NCI-H2029 treated with DMSO at 0.1 percent for 48 hours (cell line): ENCODE measurements around the gene AP3D1.
"Not testable (repeated sequence)": the region's sequence is repeated elsewhere in the genome, so short reads cannot be mapped to it uniquely, and the experiment has no call there.

Experiments
- DNase-seq: peaks from one replicate; lab custom pipeline; 2025; lab: John Stamatoyannopoulos, UW

Gene AP3D1

DNA sequence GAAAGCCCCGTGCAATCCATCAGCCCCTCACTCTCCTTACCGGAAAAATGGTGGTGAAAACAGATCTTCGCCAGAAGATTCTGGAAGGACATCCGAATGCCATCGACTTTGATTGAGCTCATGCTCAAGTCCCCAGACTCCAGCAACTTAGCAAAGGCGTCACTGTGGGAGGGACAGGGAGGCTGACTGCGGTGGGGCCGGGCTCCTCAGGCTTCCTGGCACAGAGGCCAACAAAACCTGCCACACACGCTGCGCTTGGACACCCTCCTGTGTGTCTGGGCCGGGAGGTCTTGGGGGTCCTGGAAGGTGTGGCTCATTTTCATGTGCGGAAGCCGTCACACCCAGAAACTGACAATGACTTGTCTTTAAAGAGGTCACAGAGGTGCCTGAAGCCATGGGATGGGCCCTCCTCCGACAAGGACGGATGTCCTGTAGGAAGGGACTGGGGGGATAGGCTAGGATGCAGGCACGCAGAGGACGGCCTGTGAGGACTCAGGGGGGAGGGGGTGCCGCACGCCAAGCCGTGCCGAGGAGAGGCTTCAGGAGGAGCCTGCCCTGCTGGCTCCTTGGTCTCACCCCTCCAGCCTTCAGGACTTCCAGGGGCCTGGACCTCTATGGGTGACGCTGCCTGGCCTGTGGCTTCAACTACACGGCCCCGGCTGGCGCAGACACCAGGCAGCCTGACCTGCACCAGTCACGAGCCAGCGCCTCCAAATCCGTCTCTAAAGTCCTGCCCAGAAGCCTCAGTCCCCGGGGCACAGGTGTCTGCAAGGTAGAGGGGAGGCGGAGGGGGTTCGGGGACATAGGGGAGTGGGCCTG lies 42.1 kb downstream of the AP3D1 start:
- no peak for DNase-seq

DNA sequence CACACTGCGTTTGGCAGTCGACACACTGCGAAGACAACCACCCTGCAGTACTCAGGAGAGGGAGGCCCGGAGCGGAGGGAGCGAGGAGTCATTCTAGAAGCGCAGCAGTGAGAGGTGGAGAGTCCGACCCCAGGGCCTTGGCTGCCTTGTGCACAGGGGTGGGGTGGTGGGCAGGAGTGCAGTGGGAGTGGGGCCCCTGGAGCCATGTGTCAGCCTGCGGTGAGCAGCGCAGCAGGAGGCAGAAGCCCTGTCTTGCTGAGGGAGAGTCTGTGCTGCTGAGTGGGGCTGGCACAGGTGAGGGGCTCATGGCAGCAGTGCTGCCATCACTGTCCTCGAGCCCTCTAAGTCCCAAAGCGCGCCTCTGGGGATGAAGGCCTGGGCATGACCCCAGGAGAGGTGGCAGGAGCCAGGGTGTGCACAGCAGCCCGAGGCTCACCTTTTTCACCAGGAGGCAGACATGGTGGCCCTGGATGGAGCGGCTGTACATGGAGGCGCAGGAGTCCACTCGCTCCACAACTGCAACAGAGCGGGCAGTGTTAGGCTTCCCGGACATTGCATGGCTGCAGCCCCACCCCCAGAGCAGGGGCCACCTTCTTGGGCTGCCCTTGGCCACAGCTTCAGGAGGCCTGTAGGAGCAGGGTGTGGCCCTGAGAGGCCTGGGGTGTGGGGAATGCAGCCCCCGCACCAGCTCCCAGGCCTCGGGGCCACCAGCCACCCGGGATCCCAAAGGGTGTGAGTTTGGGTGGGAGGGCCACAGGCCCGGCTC lies 42.9 kb downstream of the AP3D1 start:
- no peak for DNase-seq

DNA sequence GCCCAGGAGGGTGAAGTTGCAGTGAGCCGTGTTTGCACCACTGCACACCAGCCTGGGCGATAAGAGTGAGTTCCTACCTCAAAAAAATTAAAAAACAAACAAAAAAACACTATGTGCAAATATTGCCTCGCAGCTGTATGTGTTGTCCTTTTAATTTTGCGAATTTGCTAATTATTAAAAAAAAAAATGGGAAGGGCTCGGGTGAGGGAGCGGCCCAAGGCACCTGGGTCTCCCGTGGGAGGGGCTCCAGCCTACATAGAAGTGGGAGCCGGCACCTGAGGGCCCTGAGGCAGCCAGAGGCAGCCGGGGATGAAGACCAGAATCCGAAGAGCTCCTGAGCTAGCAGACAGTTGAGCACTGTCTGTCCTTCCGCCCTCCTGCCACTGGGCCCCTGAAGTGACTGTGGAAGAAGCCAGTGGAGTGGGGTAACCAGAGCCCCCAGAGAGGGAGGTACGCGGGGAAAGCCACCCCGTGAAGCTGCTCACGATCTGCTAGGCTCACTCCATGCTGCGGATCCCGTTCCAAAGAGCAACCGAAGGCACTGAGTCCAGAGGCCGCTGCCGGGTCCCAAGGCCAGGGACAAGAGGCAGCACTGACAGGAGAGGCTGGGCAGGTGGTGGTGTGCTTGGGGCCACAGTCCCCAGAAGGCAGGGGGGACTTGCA lies 48.2 kb downstream of the AP3D1 start:
- no peak for DNase-seq

DNA sequence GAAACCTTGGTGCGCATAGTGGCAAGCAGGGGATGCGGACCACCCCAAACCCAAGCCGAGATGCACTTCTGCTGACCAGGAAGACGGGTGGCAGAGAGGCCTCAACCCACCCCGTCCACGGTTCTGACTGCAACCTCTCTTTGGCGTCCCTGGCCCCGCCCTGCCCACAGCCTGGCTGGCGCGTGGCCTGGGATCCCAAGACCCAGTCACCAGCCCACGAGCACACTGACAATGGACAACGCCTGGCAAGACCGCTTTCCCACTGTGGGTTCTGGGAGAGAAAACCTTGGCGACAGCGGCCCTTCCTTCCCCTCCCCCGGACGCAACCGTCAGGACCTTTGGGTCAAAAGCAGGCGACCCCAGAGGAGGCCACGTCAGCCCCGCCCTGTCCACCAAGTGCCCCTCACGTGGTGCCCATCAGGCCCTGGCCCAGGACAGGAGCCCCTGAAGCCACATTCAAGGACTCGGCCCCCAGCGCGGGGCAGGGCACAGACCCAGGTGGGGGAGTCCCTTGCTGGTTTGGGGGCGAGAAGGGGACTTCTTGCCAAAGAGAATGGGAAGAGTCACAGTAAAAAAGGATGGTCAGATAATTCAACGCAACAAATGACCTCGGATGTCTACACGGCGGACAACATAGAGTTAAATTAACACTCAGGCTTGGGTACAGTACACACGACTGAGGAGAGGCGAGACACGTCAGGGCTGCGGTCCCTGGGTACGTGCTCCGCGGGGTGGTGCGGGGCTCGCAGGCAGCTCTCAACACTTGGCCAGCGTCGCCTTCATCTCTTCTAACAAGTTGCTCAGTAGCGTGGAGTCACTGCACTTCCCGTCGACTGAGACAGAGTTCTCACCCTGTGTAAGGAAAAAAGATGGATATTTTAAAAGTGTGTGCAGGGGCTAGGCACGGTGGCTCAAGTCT lies 49.7 kb downstream of the AP3D1 start:
- DNase-seq, result no peak

DNA sequence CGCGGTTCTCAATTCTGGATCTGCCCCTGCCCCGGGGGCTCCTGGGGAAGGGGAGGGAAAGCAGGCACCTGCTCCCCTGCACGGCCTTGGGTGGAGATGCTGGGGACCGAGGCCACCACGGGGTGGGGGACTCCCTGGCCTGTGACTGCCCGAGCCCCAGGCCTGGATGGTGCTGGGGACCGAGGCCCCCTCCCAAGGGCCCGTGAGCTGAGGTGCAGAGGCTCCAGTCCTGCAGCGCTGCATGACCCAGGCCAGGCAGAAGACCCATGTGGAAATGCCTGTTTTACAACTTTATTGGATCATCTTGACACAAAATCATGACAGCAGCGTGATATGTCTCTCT lies 50.7 kb downstream of the AP3D1 start:
- no peak for DNase-seq

DNA sequence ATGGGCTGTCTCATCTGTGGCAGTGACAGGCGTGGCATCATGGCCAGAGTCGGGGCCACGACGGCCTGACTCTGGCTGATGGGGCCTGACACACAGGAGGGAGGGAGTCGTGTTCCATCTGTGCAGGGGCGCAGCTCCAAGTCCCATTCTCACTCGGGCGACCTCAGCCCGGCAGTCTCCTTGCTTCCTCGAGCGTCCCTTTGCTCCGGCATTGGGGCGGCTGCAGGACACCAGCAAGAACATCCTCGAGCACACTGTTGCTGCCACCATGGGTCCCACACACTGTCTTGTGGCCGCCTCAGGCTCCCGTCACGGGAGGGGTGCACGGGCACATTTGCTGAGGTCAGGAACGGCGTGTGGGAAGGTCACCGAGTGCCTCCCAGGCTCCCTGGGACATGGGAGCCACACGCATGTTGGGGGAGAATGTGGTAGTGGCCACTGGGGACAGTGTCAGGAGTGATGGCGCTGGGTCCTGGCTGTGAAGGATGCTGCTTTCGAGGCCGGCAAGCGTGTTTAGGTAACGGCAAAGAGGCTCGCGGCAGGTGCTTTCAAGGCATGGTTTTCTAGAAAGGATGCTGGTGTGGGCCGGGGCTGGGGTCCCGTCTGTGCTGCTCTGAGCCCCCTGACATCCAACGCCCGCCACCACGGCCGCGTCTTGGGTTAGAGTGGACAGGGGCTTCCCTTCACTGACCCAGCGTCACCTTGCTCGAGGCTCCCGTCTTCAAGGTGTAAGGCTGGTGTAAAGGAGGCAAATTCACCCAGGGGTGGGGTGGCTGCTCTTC lies 51.2 kb downstream of the AP3D1 start:
- DNase-seq, result no peak

DNA sequence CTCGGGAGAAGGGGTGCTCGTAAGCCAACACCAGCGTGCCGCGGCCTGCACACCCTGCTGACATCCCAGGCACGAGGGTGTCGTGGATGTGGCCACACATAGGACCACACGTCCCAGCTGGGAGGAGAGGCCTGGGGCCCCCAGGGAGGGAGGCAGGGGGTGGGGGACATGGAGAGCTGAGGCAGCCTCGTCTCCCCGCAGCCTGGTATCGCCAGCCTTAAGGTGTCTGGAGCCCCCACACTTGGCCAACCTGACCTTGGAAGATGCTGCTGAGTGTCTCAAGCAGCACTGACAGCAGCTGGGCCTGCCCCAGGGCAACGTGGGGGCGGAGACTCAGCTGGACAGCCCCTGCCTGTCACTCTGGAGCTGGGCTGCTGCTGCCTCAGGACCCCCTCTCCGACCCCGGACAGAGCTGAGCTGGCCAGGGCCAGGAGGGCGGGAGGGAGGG lies 52.3 kb downstream of the AP3D1 start:
- DNase-seq, result no peak

DNA sequence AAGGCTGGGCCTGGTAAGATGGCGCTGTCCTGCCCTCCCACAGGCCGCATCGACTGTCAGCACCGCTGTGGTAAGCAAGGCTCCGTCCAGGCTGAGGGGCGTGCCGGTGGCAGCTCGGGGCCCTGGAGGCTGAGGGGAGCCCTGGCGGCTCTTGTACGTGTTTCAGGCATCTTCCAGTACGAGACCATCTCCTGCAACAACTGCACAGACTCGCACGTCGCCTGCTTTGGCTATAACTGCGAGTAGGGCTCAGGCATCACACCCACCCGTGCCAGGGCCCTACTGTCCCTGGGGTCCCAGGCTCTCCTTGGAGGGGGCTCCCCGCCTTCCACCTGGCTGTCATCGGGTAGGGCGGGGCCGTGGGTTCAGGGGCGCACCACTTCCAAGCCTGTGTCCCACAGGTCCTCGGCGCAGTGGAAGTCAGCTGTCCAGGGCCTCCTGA lies 53.5 kb downstream of the AP3D1 start:
- no peak for DNase-seq

DNA sequence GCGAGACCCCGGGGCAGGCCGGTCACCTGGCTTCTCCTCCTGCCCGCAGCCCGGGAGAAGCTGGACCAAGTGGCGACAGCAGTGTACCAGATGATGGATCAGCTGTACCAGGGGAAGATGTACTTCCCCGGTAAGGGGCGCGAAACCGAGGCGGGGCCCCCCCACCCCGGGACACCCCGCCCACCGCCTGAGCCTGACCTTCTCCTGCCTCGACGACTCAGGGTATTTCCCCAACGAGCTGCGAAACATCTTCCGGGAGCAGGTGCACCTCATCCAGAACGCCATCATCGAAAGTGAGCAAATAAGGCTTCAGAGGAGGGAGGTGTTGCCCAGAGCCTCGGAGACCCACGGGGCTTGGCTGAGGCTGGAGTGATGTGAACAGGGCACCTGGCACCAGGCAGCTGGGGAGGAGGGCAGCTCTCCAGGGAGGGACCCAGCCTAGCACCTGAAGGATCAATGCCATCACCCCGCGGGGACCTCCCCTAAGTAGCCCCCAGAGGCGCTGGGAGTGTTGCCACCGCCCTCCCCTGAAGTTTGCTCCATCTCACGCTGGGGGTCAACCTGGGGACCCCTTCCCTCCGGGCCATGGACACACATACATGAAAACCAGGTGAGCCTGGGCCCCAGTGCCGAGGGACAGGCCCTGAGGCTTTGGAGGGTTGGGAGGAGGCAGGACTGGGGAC lies 54.0 kb downstream of the AP3D1 start:
- no peak for DNase-seq

DNA sequence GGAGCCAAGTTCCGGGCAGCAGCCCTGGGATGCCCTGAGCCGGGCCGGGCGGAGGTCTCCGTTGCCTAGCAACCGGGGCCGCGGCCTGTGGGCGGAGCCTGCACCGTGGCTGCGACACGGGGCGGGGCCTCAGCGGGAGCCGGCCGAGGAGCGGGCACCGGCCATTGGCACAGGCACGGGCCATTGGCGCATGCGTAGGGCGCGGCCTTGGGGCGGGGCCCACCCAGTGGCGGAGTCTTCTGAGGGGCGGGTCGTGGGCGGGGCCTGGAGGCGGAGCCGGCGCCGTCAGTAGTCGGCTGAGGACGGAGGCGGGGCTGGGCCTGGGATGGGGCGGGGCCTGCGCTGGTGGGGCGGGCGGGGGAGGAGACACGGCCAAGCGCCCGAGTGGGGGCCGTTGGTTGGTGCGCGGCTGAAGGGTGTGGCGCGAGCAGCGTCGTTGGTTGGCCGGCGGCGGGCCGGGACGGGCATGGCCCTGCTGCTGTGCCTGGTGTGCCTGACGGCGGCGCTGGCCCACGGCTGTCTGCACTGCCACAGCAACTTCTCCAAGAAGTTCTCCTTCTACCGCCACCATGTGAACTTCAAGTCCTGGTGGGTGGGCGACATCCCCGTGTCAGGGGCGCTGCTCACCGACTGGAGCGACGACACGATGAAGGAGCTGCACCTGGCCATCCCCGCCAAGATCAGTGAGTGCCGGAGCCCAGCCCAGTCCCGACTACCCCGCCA lies 54.7 kb downstream of the AP3D1 start, which contains the start of gene IZUMO4:
Gene IZUMO4, plus strand, starts transcription at position 436 of the 723 bp plus-strand sequence. Its CDS starts 31 bp downstream, at position 467.
- DNase-seq, result peak; percentile 68

DNA sequence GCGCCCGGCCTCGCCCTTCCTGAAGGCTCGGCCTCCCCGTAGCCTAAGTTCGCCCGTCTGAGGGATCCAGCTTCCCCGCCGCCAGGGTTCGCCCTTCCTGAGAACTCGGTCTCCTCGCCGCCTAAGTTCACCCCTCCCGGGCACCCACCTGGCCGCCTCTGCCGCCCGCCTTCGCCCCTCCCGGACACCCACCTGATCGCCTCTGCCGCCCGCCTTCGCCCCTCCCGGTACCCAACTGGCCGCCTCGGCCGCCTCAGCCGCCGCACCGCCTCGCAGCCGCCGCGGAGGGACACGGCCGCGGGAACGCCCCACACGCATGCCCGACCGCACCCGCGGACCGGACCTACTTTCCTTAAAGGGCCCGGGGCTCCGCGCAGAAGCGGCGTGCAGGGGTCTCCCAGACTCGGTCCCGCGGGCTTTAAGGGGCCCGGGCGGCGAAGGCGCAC lies 55.3 kb downstream of the AP3D1 start, which contains the start of gene MOB3A:
Gene MOB3A, minus strand, starts transcription at position 293 of the 446 bp plus-strand sequence. CDS start 17,766 bp downstream, outside the sequence.
- peak; percentile 68 for DNase-seq

DNA sequence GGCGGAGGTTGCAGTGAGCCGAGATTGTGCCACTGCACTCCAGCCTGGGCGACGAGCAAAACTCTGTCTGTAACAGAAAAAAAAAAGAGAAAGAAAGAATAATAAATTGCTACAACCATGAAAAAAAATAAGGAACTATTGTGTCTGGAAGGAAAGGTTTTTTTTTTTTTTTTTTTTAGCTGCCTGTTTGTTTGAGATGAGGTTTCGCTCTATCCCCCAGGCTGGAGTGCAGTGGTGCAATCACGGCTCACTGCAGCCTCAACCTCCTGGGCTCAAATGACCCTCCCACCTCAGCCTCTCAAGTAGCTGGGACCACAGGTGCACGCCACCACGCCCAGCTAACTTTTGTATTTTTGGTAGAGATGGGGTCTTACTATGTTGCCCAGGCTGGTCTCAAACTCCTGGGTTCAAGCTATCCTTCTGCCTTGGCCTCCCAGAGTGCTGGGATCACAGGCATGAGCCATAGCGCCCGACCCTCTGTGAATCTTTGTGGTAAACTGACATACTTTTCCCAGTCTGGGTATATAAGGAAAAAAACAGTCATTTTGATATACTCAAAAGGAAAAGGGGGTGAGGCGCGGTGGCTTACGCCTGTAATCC lies 59.3 kb downstream of the AP3D1 start:
- not testable (repeated sequence) for DNase-seq

DNA sequence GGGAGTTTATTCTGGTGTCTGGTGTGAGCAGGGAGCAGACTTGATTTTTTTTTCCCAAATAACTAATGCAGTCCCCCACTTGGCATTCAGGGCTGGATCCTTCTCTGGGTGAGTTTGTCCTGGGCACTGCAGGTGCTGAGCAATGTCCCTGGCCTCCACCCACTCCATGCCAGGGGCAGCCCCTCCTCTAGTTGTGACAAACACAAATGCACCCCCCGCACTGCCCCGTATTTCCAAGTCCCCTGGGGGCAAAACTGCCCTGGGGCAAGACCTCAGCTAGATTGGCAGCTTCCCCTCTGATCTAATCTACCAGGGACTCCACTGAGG lies 61.7 kb downstream of the AP3D1 start:
- DNase-seq, result no peak

DNA sequence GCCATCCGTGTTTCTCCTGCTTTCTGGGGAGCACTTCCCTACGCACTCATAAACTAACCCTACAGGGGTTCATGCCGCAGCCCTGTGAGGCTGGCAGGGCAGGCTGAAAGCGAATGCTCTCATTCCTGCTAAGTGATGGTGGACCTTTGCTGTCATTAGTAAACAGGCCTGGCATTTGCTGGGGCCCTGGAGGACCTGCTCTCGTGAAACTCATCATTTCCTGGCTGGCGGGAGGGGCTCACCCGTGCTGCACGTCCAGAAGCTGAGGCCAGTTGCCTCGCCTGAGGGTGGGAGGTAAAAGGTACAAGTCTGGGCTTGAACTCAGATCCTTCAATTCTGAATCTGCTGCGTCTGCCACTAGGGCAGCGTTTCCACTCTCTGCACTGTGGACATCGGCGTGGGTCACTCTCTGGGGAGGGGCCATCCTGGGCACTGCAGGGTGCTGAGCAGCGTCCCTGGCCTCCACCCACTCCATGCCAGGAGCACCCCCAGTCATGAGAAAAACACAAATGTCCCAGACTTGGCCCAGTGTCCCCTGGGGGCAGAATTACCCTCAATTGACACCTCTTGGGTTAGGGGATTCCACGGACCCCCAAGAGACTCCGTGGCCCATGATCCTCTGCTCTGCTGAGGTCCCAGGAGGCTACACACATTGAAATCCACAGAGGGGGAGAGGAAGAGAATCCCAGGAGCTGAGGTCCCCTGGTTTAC lies 62.2 kb downstream of the AP3D1 start:
- no peak for DNase-seq

DNA sequence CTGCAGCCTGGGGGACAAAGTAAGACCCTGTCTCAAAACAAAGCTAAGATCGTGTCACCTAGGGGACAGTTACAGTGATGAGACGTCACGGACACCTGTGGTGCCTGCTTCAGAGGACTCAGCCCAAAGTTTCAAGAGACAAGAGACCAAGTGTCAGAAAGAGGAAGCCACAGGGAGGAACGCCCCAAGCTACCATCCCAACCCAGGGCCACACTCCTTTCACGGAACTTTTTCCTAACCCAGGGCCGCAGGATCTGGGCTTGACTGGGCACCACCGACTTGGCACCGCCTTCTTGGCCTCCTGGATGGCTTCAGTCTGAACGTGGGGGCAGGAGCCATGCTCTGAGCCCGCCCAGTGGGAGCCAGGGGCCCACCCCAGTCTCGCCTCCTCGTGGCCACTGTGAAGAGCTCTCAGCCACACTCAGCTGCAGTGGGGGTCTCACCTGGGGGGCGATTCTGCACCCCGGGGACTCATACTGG lies 63.7 kb downstream of the AP3D1 start:
- no peak for DNase-seq

DNA sequence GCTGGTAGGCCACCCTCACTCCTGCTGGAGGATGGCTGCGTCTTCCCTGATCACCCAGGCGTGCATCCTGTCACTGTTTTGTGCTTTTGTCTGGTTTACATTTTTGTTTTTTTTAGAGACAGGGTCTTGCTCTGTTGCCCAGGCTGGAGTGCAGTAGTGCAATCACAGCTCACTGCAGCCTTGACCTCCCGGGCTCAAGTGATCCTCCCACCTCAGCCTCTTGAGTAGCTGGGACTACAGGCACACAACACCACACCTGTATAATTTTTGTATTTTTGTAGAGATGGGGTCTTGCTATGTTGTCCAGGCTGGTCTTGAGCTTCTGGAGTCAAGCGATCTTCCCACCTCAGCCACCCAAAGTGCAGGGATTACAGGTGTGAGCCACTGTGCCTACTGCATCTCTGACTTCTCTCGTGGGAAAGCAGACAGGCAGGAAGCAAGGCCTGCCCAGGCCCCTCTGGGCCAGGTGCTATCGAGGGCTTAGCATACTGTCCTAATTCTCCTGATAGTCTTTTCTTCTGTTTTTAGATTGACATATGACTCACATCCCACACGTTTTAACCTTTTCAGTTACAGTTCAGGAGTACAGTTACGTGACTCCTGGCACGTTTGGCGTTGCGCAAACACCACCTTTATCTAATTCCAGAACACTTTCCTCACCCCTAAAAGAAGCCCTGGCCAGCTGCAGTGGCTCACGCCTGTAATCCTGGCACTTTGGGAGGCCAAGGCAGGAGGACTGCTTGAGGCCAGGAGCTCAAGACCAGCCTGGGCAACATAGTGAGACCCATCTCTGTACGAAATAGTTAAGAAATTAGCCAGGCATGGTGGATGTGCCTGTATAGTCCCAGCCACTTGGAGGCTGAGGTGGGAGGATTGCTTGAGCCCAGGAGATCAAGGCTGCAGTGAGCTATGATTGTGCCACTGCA lies 64.4 kb downstream of the AP3D1 start:
- not testable (repeated sequence) for DNase-seq
